A549 treated with dexamethasone at 1 μM for 4 hours (cell line): ENCODE data around the gene SLC6A18. TPM values are rescaled to one million over a fixed set of nuclear protein-coding genes. Genes with fewer than 3 reads are reported as not detected.

Experiments used
- total RNA-seq: library from RNA; stranded (reverse); fragments of 200-300 nt; extraction: Qiagen RNA extraction; gene quantifications from 5 replicates; pipeline ENCODE4 v1.2.3, GENCODE V29; 2022

SLC6A18 gene, protein sequence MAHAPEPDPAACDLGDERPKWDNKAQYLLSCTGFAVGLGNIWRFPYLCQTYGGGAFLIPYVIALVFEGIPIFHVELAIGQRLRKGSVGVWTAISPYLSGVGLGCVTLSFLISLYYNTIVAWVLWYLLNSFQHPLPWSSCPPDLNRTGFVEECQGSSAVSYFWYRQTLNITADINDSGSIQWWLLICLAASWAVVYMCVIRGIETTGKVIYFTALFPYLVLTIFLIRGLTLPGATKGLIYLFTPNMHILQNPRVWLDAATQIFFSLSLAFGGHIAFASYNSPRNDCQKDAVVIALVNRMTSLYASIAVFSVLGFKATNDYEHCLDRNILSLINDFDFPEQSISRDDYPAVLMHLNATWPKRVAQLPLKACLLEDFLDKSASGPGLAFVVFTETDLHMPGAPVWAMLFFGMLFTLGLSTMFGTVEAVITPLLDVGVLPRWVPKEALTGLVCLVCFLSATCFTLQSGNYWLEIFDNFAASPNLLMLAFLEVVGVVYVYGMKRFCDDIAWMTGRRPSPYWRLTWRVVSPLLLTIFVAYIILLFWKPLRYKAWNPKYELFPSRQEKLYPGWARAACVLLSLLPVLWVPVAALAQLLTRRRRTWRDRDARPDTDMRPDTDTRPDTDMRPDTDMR
- total RNA-seq, result not detected in 5 replicates

DNA sequence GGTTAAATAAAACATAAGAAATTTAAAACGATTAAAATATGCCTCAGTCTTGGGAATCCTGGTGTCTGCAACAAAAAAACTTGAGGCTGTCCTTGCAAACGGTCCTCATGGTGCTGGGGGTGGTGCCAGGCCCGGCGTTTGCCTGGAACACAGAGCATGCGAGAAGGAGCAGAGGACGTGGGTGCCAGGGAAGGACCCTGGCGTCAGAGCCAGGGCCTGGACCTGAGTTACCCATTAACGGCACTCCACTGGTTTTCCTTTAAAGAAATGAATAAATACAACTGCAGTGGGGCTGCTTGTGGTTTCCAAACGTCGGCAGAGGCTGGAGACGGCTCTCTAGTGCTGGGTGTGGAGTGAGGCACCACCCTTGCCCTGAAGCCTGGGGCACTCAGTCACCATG, at the start of gene SLC6A18:
SLC6A18 (plus strand) TSS at position 301 of the 400 bp plus-strand sequence; CDS start at position 398, 97 bp downstream.

DNA sequence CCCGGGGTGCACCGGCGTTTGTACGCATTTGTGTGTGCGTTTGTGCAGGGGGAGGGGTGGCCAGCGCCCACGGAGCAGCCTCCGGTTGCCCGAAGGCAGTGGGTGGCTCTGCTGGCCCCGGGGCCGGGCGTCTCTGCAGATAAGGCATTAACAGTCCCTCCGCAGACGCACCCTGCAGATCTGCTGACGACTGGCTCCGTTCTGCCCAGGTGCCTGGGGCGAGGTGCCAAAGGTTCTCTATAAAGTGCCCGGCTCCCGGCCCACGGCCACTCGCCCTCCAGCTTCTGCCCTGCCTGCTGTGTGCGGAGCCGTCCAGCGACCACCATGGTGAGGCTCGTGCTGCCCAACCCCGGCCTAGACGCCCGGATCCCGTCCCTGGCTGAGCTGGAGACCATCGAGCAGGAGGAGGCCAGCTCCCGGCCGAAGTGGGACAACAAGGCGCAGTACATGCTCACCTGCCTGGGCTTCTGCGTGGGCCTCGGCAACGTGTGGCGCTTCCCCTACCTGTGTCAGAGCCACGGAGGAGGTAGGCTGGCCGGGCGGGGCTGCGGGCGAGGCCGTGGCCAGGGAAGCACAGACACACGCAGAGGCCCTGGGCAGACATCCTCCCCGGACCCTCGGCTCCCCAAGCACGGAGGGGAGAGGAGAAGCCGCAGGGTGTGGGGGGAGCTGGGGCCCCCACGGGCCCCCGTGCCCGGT, 23.7 kb upstream of the SLC6A18 start, which contains the start of gene SLC6A19:
SLC6A19 (plus strand) TSS at position 269 of the 699 bp plus-strand sequence; CDS start at position 325, 56 bp downstream.

DNA sequence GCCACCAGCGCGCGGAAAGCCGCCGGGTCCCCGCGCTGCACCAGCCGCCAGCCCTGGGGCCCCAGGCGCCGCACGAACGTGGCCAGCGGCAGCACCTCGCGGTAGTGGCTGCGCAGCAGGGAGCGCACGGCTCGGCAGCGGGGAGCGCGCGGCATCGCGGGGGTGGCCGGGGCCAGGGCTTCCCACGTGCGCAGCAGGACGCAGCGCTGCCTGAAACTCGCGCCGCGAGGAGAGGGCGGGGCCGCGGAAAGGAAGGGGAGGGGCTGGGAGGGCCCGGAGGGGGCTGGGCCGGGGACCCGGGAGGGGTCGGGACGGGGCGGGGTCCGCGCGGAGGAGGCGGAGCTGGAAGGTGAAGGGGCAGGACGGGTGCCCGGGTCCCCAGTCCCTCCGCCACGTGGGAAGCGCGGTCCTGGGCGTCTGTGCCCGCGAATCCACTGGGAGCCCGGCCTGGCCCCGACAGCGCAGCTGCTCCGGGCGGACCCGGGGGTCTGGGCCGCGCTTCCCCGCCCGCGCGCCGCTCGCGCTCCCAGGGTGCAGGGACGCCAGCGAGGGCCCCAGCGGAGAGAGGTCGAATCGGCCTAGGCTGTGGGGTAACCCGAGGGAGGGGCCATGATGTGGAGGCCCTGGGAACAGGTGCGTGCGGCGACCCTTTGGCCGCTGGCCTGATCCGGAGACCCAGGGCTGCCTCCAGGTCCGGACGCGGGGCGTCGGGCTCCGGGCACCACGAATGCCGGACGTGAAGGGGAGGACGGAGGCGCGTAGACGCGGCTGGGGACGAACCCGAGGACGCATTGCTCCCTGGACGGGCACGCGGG, 69.9 kb downstream of the SLC6A18 start, which contains the start of gene TERT:
TERT (minus strand) TSS at position 234 of the 815 bp plus-strand sequence; CDS start at position 155, 79 bp downstream.

Other genes with a start within 250 kb of the SLC6A18 start
- gene NKD2, start 216.6 kb upstream of the SLC6A18 start, total RNA-seq, result 17.1 to 25.9 TPM (median 23.5 TPM) in 5 replicates
- 19.0 to 32.6 TPM (median 29.5 TPM) in 5 replicates for gene SLC12A7, start 113.3 kb upstream of the SLC6A18 start, total RNA-seq
- gene SLC6A19, start 23.8 kb upstream of the SLC6A18 start, total RNA-seq, result 0.32 to 0.66 TPM (median 0.64 TPM) in 5 replicates
- gene TERT, start 69.7 kb downstream of the SLC6A18 start, total RNA-seq, result 1.5 to 2.9 TPM (median 2.5 TPM) in 5 replicates
- 180 to 200 TPM (median 193 TPM) in 5 replicates for gene CLPTM1L, start 119.7 kb downstream of the SLC6A18 start, total RNA-seq
- 0.74 to 1.5 TPM (median 1.2 TPM) in 5 replicates for gene SLC6A3, start 220.1 kb downstream of the SLC6A18 start, total RNA-seq